Neural progenitor cell (in vitro differentiated cells): ENCODE measurements around the gene TNFSF10. TPM values are rescaled to one million over a fixed set of nuclear protein-coding genes. Genes with fewer than 3 reads are reported as not detected.

ENCODE experiments used
- DNase-seq: peaks from one replicate; pipeline ENCODE4 v3.0.0-alpha.2; 2016; ENCODE audit warnings: low spot score
- H2AFZ ChIP-seq: fragments of 200-600 bp; sonication (generic); replicated peaks from 2 replicates; pipeline ENCODE4 v1.6.1; 2016; ENCODE audit warnings: antibody characterized with exemption
- H3F3A ChIP-seq: fragments of 200-600 bp; sonication (generic); 2 replicates; pipeline ENCODE4 v1.6.1; 2016; ENCODE audit warnings: antibody characterized with exemption, low read depth
- H3K27ac ChIP-seq: fragments of 200-600 bp; sonication (generic); 2 replicates; pipeline ENCODE4 v1.5.1; 2016; ENCODE audit warnings: mild to moderate bottlenecking
- H3K27me3 ChIP-seq: fragments of 200-600 bp; sonication (generic); 2 replicates; pipeline ENCODE4 v1.6.1; 2016; ENCODE audit warnings: mild to moderate bottlenecking, moderate library complexity
- H3K36me3 ChIP-seq: fragments of 200-600 bp; sonication (generic); 2 replicates; pipeline ENCODE4 v1.5.1; 2016
- H3K4me1 ChIP-seq: fragments of 200-600 bp; sonication (generic); 2 replicates; pipeline ENCODE4 v1.6.1; 2016; ENCODE audit warnings: mixed run types
- H3K4me2 ChIP-seq: fragments of 200-600 bp; sonication (generic); 2 replicates; pipeline ENCODE4 v1.6.1; 2016
- H3K4me3 ChIP-seq: fragments of 200-600 bp; sonication (generic); 2 replicates; pipeline ENCODE4 v1.5.1; 2016
- H3K79me2 ChIP-seq: fragments of 200-600 bp; sonication (generic); 2 replicates; pipeline ENCODE4 v1.6.1; 2016; ENCODE audit warnings: low read depth
- H3K9ac ChIP-seq: fragments of 200-600 bp; sonication (generic); 2 replicates; pipeline ENCODE4 v1.6.1; 2016
- H3K9me3 ChIP-seq: fragments of 200-600 bp; sonication (generic); 2 replicates; pipeline ENCODE4 v1.5.1; 2016; ENCODE audit warnings: low read depth
- H4K20me1 ChIP-seq: fragments of 200-600 bp; sonication (generic); 2 replicates; pipeline ENCODE4 v1.6.1; 2016; ENCODE audit warnings: low read depth
- H3K27ac Mint-ChIP-seq: 3 replicates; pipeline ENCODE4 v1.8.0; 2021; ENCODE audit warnings: mixed read lengths
- H3K27me3 Mint-ChIP-seq: 2 replicates; pipeline ENCODE4 v1.8.0; 2022; ENCODE audit warnings: low read depth, mild to moderate bottlenecking, inconsistent platforms, moderate library complexity, mixed read lengths; ENCODE audit not compliant: insufficient read depth
- H3K36me3 Mint-ChIP-seq: 3 replicates; pipeline ENCODE4 v1.8.0; 2021; ENCODE audit warnings: mixed read lengths
- H3K4me1 Mint-ChIP-seq: 3 replicates; pipeline ENCODE4 v1.8.0; 2021; ENCODE audit warnings: mixed read lengths
- H3K4me3 Mint-ChIP-seq: 3 replicates; pipeline ENCODE4 v1.8.0; 2021; ENCODE audit warnings: mild to moderate bottlenecking, moderate library complexity, mixed read lengths
- H3K9me3 Mint-ChIP-seq: 3 replicates; pipeline ENCODE4 v1.8.0; 2020; ENCODE audit warnings: mixed read lengths
- CTCF ChIP-seq: fragments of 200-600 bp; sonication (generic); IDR thresholded peaks from 2 replicates; pipeline ENCODE4 v1.5.1; 2017; ENCODE audit warnings: antibody characterized with exemption, mild to moderate bottlenecking
- EZH2 ChIP-seq: fragments of 200-600 bp; sonication (generic); IDR thresholded peaks from 2 replicates; pipeline ENCODE4 v1.6.1; 2017; ENCODE audit warnings: antibody characterized with exemption, mild to moderate bottlenecking, moderate library complexity
- EZH2phosphoT487 ChIP-seq: fragments of 200-600 bp; sonication (generic); IDR thresholded peaks from 2 replicates; pipeline ENCODE4 v1.6.1; 2017; ENCODE audit warnings: antibody characterized with exemption
- total RNA-seq: library from RNA; depleted of rRNA; stranded (reverse); fragments of >200 nt; gene quantifications from 2 replicates; pipeline ENCODE4 v1.2.3, GENCODE V29; 2015; ENCODE audit warnings: low replicate concordance

Gene TNFSF10
- total RNA-seq, 1 donor from 2014 or later = not detected

- Histone ChIP-seq H3F3A (no peaks in the 10 kb centered on the region), H2AFZ (no peak overlapping the region), H4K20me1 (no peaks in the 10 kb centered on the region), H3K4me3 (no peak overlapping the region), H3K4me2 (no peak overlapping the region), H3K27me3 (no peaks in the 10 kb centered on the region), H3K9ac (no peak overlapping the region), H3K27ac (no peak overlapping the region), H3K9me3 (no peaks in the 10 kb centered on the region), H3K4me1 (no peaks in the 10 kb centered on the region), H3K36me3 (no peaks in the 10 kb centered on the region), H3K79me2 (no peaks in the 10 kb centered on the region)
- H3K9me3 Mint-ChIP-seq = peaks cover 4% of the 10 kb centered on the region
- H3K4me3 Mint-ChIP-seq = no peak overlapping the region
- H3K27ac Mint-ChIP-seq = no peak overlapping the region
- no peak for TF ChIP-seq EZH2
- TF ChIP-seq CTCF = no peak
- no peak for TF ChIP-seq EZH2phosphoT487
- no peaks in the 10 kb centered on the region for H3K36me3 Mint-ChIP-seq
- no peaks in the 10 kb centered on the region for H3K4me1 Mint-ChIP-seq
- DNase-seq = no peak
- H3K27me3 Mint-ChIP-seq = peaks cover 7% of the 10 kb centered on the region
Measured at GRCh38 chr3:172539273-172539672, 16.0 kb upstream of the TNFSF10 start.

GRCh38 chr3:172538368-172539151, 15.3 kb upstream of the TNFSF10 start:
- Histone ChIP-seq H3K27ac (no peak overlapping the region), H3K4me3 (no peak overlapping the region), H3K9me3 (no peaks in the 10 kb centered on the region), H3F3A (no peaks in the 10 kb centered on the region), H3K9ac (no peak overlapping the region), H2AFZ (no peak overlapping the region), H3K36me3 (no peaks in the 10 kb centered on the region), H4K20me1 (no peaks in the 10 kb centered on the region), H3K4me1 (no peaks in the 10 kb centered on the region), H3K79me2 (no peaks in the 10 kb centered on the region), H3K4me2 (no peak overlapping the region), H3K27me3 (no peaks in the 10 kb centered on the region)
- Mint-ChIP-seq H3K27me3 (peaks cover 7% of the 10 kb centered on the region), H3K4me3 (no peak overlapping the region), H3K9me3 (peaks cover 4% of the 10 kb centered on the region), H3K4me1 (no peaks in the 10 kb centered on the region), H3K27ac (no peak overlapping the region), H3K36me3 (no peaks in the 10 kb centered on the region)
- DNase-seq = no peak
- no peak for TF ChIP-seq EZH2phosphoT487
- no peak for TF ChIP-seq EZH2
- no peak for TF ChIP-seq CTCF

- no peaks in the 10 kb centered on the region for H3K36me3 Mint-ChIP-seq
- DNase-seq = no peak
- no peak for TF ChIP-seq EZH2phosphoT487
- TF ChIP-seq CTCF = no peak
- no peak for TF ChIP-seq EZH2
- no peak overlapping the region for H2AFZ ChIP-seq
- H3K4me2 ChIP-seq = no peak overlapping the region
- no peaks in the 10 kb centered on the region for H4K20me1 ChIP-seq
- H3K27ac ChIP-seq = no peak overlapping the region
- no peaks in the 10 kb centered on the region for H3K4me1 ChIP-seq
- no peak overlapping the region for H3K27ac Mint-ChIP-seq
- H3K9ac ChIP-seq = no peak overlapping the region
- H3K4me3 ChIP-seq = no peak overlapping the region
- H3K79me2 ChIP-seq = no peaks in the 10 kb centered on the region
- no peaks in the 10 kb centered on the region for H3F3A ChIP-seq
- peaks cover 7% of the 10 kb centered on the region for H3K27me3 Mint-ChIP-seq
- no peaks in the 10 kb centered on the region for H3K9me3 ChIP-seq
- H3K36me3 ChIP-seq = no peaks in the 10 kb centered on the region
- no peaks in the 10 kb centered on the region for H3K27me3 ChIP-seq
- no peak overlapping the region for H3K4me3 Mint-ChIP-seq
- H3K9me3 Mint-ChIP-seq = peaks cover 4% of the 10 kb centered on the region
- no peaks in the 10 kb centered on the region for H3K4me1 Mint-ChIP-seq
Measured at GRCh38 chr3:172537507-172538158, 14.4 kb upstream of the TNFSF10 start.
